Endodermal cell (in vitro differentiated cells): ENCODE measurements around the gene BMPER. TPM values are rescaled to one million over a fixed set of nuclear protein-coding genes. Genes with fewer than 3 reads are reported as not detected.

Experiments
- DNase-seq: peaks from one replicate; pipeline ENCODE4 v3.0.0-alpha.2; 2017
- H3K27ac ChIP-seq: 2 replicates; pipeline ENCODE4 v1.5.1; 2013; ENCODE audit warnings: mild to moderate bottlenecking, low read depth, low read length, moderate library complexity
- H3K27me3 ChIP-seq: 2 replicates; pipeline ENCODE4 v1.6.1; 2013; ENCODE audit warnings: mild to moderate bottlenecking, low read length, moderate library complexity; ENCODE audit not compliant: insufficient read depth, control insufficient read depth, poor library complexity, severe bottlenecking
- H3K36me3 ChIP-seq: 2 replicates; pipeline ENCODE4 v1.7.0; 2013; ENCODE audit warnings: mild to moderate bottlenecking, low read length, moderate library complexity; ENCODE audit not compliant: control insufficient read depth, insufficient read depth
- H3K4me1 ChIP-seq: one replicate; pipeline ENCODE4 v1.7.0; 2013; ENCODE audit warnings: low read length; ENCODE audit not compliant: control insufficient read depth, insufficient read depth
- H3K4me3 ChIP-seq: 2 replicates; pipeline ENCODE4 v1.5.1; 2013; ENCODE audit warnings: mild to moderate bottlenecking, low read length, moderate library complexity
- H3K9ac ChIP-seq: 2 replicates; pipeline ENCODE4 v1.6.1; 2013; ENCODE audit warnings: mild to moderate bottlenecking, low read length, moderate library complexity; ENCODE audit not compliant: poor library complexity, severe bottlenecking; ENCODE audit errors: extremely low read depth
- H3K9me3 ChIP-seq: 2 replicates; pipeline ENCODE4 v1.6.1; 2013; ENCODE audit warnings: mild to moderate bottlenecking, low read length, moderate library complexity; ENCODE audit not compliant: control insufficient read depth
- H3K27ac Mint-ChIP-seq: 2 replicates; pipeline ENCODE4 v1.8.0; 2020; ENCODE audit warnings: mixed read lengths
- H3K27me3 Mint-ChIP-seq: 2 replicates; pipeline ENCODE4 v1.8.0; 2021; ENCODE audit warnings: mild to moderate bottlenecking, mixed read lengths; ENCODE audit not compliant: insufficient read depth
- H3K36me3 Mint-ChIP-seq: 2 replicates; pipeline ENCODE4 v1.8.0; 2020; ENCODE audit warnings: low read depth, mixed read lengths
- H3K4me1 Mint-ChIP-seq: 2 replicates; pipeline ENCODE4 v1.8.0; 2020; ENCODE audit warnings: mixed read lengths
- H3K4me3 Mint-ChIP-seq: 2 replicates; pipeline ENCODE4 v1.8.0; 2020; ENCODE audit warnings: mild to moderate bottlenecking, moderate library complexity, mixed read lengths
- H3K9me3 Mint-ChIP-seq: 2 replicates; pipeline ENCODE4 v1.8.0; 2020; ENCODE audit warnings: mild to moderate bottlenecking, mixed read lengths
- WGBS, 2 experiments: methylation state at CpG; one replicate each; pipeline versions ENCODE4 v1.1.5 to v1.1.7; 2013; ENCODE audit warnings: missing lambda C conversion rate in 2 of 2, mixed read lengths in 1 of 2; ENCODE audit not compliant: insufficient coverage in 1 of 2, insufficient read length in 1 of 2; 5-methylcytosine and 5-hydroxymethylcytosine counted together
- total RNA-seq, 2 donors: library from RNA; stranded (reverse); fragmentation: NEBNext Ultra II Directional in 1 of 2; extraction: Animal tissue kit (Norgen Biotek cat#: 25700) in 1 of 2; gene quantifications; 2 replicates in 1 of 2; 3 replicates in 1 of 2; pipeline ENCODE4 v1.2.1, GENCODE V29; 2021
- TF ChIP-seq, protein P1 (sequence below): fragments of 200-600 bp; sonication (generic); conservative IDR thresholded peaks from 2 replicates; pipeline ENCODE4 v1.5.0; 2021; ENCODE audit warnings: antibody characterized with exemption, mild to moderate bottlenecking

The BMPER gene
- total RNA-seq, 2 donors from 2014 or later = 71.2 to 72.2 TPM

DNA sequence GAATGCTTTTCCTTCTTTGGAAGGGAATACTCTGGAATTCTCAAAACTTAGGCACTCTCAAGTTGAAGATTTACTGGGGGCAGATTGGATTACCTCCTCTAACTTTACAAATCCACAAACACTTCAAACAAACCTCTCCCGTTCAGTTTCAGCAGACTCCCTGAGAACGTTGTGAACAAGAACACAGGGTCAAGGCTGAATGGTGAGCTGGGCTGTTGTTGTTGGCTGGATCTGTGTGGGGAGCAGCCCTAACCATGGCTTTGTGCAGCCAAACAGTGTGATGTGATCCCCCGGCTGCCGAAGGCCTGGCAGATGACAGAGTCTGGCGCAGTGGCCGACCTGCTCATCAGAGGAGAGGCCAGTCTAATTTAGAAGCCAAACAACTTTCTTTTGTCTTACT is 93.1 kb downstream of the BMPER start:
- TF ChIP-seq, protein P1, sequence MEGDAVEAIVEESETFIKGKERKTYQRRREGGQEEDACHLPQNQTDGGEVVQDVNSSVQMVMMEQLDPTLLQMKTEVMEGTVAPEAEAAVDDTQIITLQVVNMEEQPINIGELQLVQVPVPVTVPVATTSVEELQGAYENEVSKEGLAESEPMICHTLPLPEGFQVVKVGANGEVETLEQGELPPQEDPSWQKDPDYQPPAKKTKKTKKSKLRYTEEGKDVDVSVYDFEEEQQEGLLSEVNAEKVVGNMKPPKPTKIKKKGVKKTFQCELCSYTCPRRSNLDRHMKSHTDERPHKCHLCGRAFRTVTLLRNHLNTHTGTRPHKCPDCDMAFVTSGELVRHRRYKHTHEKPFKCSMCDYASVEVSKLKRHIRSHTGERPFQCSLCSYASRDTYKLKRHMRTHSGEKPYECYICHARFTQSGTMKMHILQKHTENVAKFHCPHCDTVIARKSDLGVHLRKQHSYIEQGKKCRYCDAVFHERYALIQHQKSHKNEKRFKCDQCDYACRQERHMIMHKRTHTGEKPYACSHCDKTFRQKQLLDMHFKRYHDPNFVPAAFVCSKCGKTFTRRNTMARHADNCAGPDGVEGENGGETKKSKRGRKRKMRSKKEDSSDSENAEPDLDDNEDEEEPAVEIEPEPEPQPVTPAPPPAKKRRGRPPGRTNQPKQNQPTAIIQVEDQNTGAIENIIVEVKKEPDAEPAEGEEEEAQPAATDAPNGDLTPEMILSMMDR = no peak
- Mint-ChIP-seq H3K27ac (peak overlapping the region; percentile 41), H3K27me3 (no peaks in the 10 kb centered on the region), H3K4me3 (no peak overlapping the region), H3K9me3 (peaks cover 11% of the 10 kb centered on the region), H3K4me1 (peaks cover 26% of the 10 kb centered on the region), H3K36me3 (peaks cover 49% of the 10 kb centered on the region)
- no peaks in the 10 kb centered on the region for H3K27me3 ChIP-seq
- no peak overlapping the region for H3K4me3 ChIP-seq
- H3K36me3 ChIP-seq = no peaks in the 10 kb centered on the region
- WGBS, 2 experiments = 78 to 91% methylated on average over 4 to 6 of the region's 6 CpGs
- H3K4me1 ChIP-seq = peaks cover 6% of the 10 kb centered on the region
- H3K27ac ChIP-seq = no peak overlapping the region
- no peak overlapping the region for H3K9ac ChIP-seq
- no peak for DNase-seq
- H3K9me3 ChIP-seq = no peaks in the 10 kb centered on the region

- no peaks in the 10 kb centered on the region for H3K4me1 Mint-ChIP-seq
- no peak overlapping the region for H3K4me3 Mint-ChIP-seq
- no peak for DNase-seq
- H3K9me3 Mint-ChIP-seq = no peaks in the 10 kb centered on the region
- no peaks in the 10 kb centered on the region for H3K9me3 ChIP-seq
- H3K4me3 ChIP-seq = no peak overlapping the region
- peaks cover 12% of the 10 kb centered on the region for H3K36me3 Mint-ChIP-seq
- H3K36me3 ChIP-seq = no peaks in the 10 kb centered on the region
- H3K9ac ChIP-seq = no peak overlapping the region
- H3K27me3 ChIP-seq = no peaks in the 10 kb centered on the region
- TF ChIP-seq, protein P1 = no peak
- no peaks in the 10 kb centered on the region for H3K27me3 Mint-ChIP-seq
- H3K27ac Mint-ChIP-seq = no peak overlapping the region
- no peak overlapping the region for H3K27ac ChIP-seq
- no peaks in the 10 kb centered on the region for H3K4me1 ChIP-seq
- 90 to 91% methylated on average over 2 to 3 of the region's 3 CpGs for WGBS, 2 experiments
Measured at GRCh38 chr7:34011017-34011695, 105.8 kb downstream of the BMPER start.

DNA sequence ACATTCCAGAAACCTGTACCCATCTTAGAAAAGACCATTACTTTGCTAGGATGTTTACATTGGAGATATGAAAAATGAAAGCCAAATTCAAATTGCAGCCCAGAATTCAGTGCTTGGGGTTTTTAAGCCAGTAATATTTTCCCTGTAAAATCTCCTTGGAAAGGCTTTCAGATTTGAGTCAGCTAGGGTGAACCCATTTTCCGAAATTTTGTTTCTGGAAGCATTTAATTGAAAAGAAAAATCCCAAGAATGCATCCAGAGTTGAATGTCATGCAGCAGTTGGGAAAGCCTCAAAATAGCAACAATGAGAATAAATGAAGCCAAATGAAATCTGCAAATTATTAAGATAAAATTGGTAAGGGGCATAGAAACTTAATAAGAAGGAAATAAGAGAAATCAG is 106.4 kb downstream of the BMPER start:
- no peaks in the 10 kb centered on the region for H3K4me1 ChIP-seq
- Mint-ChIP-seq H3K4me1 (no peaks in the 10 kb centered on the region), H3K4me3 (no peak overlapping the region), H3K36me3 (peaks cover 12% of the 10 kb centered on the region), H3K27me3 (no peaks in the 10 kb centered on the region), H3K27ac (no peak overlapping the region), H3K9me3 (no peaks in the 10 kb centered on the region)
- no peak overlapping the region for H3K4me3 ChIP-seq
- 75 to 89% methylated on average over 1 of the region's 1 CpG for WGBS, 2 experiments
- H3K36me3 ChIP-seq = no peaks in the 10 kb centered on the region
- no peak for DNase-seq
- TF ChIP-seq, protein P1 = no peak
- no peak overlapping the region for H3K27ac ChIP-seq
- H3K9me3 ChIP-seq = no peaks in the 10 kb centered on the region
- H3K27me3 ChIP-seq = no peaks in the 10 kb centered on the region
- H3K9ac ChIP-seq = no peak overlapping the region
